K562 (cell line): ENCODE measurements around the gene MED14. TPM values are rescaled to one million over a fixed set of nuclear protein-coding genes. Genes with fewer than 3 reads are reported as not detected.

Source experiments
- CBX1 ChIP-seq: sonication (generic); IDR thresholded peaks from 2 replicates; pipeline ENCODE4 v1.6.1; 2016; ENCODE audit warnings: antibody characterized with exemption, low read depth, mild to moderate bottlenecking
- CBX3 ChIP-seq, 2 experiments: IDR thresholded peaks; 1 replicate in 1 of 2; 2 replicates in 1 of 2; pipeline ENCODE4 v1.6.1; 2012; ENCODE audit warnings: inconsistent platforms in 2 of 2, low read length in 2 of 2, borderline replicate concordance in 1 of 2, control low read depth in 1 of 2
- CTBP1 ChIP-seq: fragments of 450-650 bp; IDR thresholded peaks from 2 replicates; pipeline ENCODE4 v1.6.1; 2016; ENCODE audit warnings: borderline replicate concordance
- CXXC5 ChIP-seq: fragments of 250-450 bp; sonication (Bioruptor Pico); IDR thresholded peaks from 2 replicates; pipeline ENCODE4 v1.8.0; 2022; ENCODE audit warnings: inconsistent platforms, mild to moderate bottlenecking, moderate library complexity
- ETV1 ChIP-seq: fragments of 450-650 bp; conservative IDR thresholded peaks from 2 replicates; pipeline ENCODE4 v1.6.1; 2016; ENCODE audit warnings: missing genetic modification characterization, control low read depth, low read depth, missing compliant biosample characterization
- HNRNPK ChIP-seq: fragments of 200-400 bp; formaldehyde crosslinking; IDR thresholded peaks from one replicate; pipeline ENCODE4 v1.6.1; 2018; ENCODE audit warnings: mild to moderate bottlenecking, low read depth, low read length; ENCODE audit not compliant: poor library complexity, severe bottlenecking
- KLF16 ChIP-seq: IDR thresholded peaks from 2 replicates; pipeline ENCODE4 v1.6.1; 2016; ENCODE audit warnings: antibody characterized with exemption
- MAFF ChIP-seq: IDR thresholded peaks from 2 replicates; pipeline ENCODE4 v1.6.1; 2012; ENCODE audit warnings: low read length, improper control_type of control experiment
- MEIS2 ChIP-seq: fragments of 450-650 bp; IDR thresholded peaks from 2 replicates; pipeline ENCODE4 v1.6.1; 2014; ENCODE audit warnings: mild to moderate bottlenecking; ENCODE audit not compliant: partially characterized antibody
- NCOA6 ChIP-seq: fragments of 450-650 bp; IDR thresholded peaks from 2 replicates; pipeline ENCODE4 v1.6.1; 2017; ENCODE audit warnings: mild to moderate bottlenecking
- NR2C2 ChIP-seq, 2 experiments: fragments of 200-800 bp in 1 of 2; sonication (Bioruptor generic) in 1 of 2; sonication (generic) in 1 of 2; formaldehyde crosslinking in 1 of 2; IDR thresholded peaks; 2 replicates each; pipeline versions ENCODE4 v1.6.1 to v1.8.0; 2016 to 2022; ENCODE audit warnings: mild to moderate bottlenecking in 1 of 2, missing compliant biosample characterization in 1 of 2, missing genetic modification characterization in 1 of 2, missing genetic modification reagents in 1 of 2
- NUFIP1 ChIP-seq: fragments of 450-650 bp; IDR thresholded peaks from 2 replicates; pipeline ENCODE4 v1.6.1; 2018; ENCODE audit not compliant: partially characterized antibody
- PHTF2 ChIP-seq: fragments of 250-450 bp; sonication (Bioruptor Pico); IDR thresholded peaks from 2 replicates; pipeline ENCODE4 v1.5.0; 2021; ENCODE audit warnings: mild to moderate bottlenecking
- POLR2G ChIP-seq: fragments of 200-400 bp; formaldehyde crosslinking; IDR thresholded peaks from 2 replicates; pipeline ENCODE4 v1.6.1; 2017; ENCODE audit warnings: low read depth, mild to moderate bottlenecking, antibody characterized with exemption, low read length, moderate library complexity
- SIN3B ChIP-seq: fragments of 450-650 bp; IDR thresholded peaks from 2 replicates; pipeline ENCODE4 v1.6.1; 2017; ENCODE audit warnings: low read depth, mild to moderate bottlenecking, moderate library complexity
- SMAD4 ChIP-seq: fragments of 250-450 bp; sonication (Bioruptor Pico); conservative IDR thresholded peaks from 2 replicates; pipeline ENCODE4 v1.8.0; 2021; ENCODE audit warnings: inconsistent platforms, mild to moderate bottlenecking, moderate library complexity
- SMC3 ChIP-seq: conservative IDR thresholded peaks from 2 replicates; pipeline ENCODE4 v1.6.1; 2011; ENCODE audit warnings: low read depth, low read length, improper control_type of control experiment; ENCODE audit not compliant: insufficient read depth
- SOX6 ChIP-seq: fragments of 450-650 bp; IDR thresholded peaks from 2 replicates; pipeline ENCODE4 v1.6.1; 2014; ENCODE audit warnings: mild to moderate bottlenecking
- SUPT5H ChIP-seq: fragments of 450-650 bp; IDR thresholded peaks from 2 replicates; pipeline ENCODE4 v1.6.1; 2016
- TAF1 ChIP-seq: IDR thresholded peaks from 2 replicates; pipeline ENCODE4 v1.6.1; 2011; ENCODE audit warnings: mild to moderate bottlenecking, low read length, moderate library complexity; ENCODE audit not compliant: insufficient read depth, control insufficient read depth, severe bottlenecking; ENCODE audit errors: extremely low read depth
- TBL1XR1 ChIP-seq, 2 experiments: IDR thresholded peaks; 2 replicates each; pipeline ENCODE4 v1.6.1; 2012; ENCODE audit warnings: improper control_type of control experiment in 2 of 2, low read length in 2 of 2, mild to moderate bottlenecking in 1 of 2
- ZBTB7A ChIP-seq: IDR thresholded peaks from 2 replicates; pipeline ENCODE4 v1.6.1; 2011; ENCODE audit warnings: low read depth, mild to moderate bottlenecking, low read length, moderate library complexity, borderline replicate concordance; ENCODE audit not compliant: control insufficient read depth
- ZFP91 ChIP-seq: sonication (generic); formaldehyde crosslinking; IDR thresholded peaks from 2 replicates; pipeline ENCODE4 v1.8.0; 2022; ENCODE audit warnings: mild to moderate bottlenecking, missing genetic modification reagents
- ZFX ChIP-seq: sonication (generic); formaldehyde crosslinking; IDR thresholded peaks from 2 replicates; pipeline ENCODE4 v1.8.0; 2022; ENCODE audit warnings: mild to moderate bottlenecking, missing genetic modification reagents, moderate library complexity
- ZNF717 ChIP-seq: fragments of 250-450 bp; sonication (Bioruptor Pico); IDR thresholded peaks from 2 replicates; pipeline ENCODE4 v1.5.0; 2021
- polyA plus RNA-seq, 8 experiments: library from polyadenylated mRNA; depleted of rRNA in 4 of 8; stranded (reverse) in 5 of 8; unstranded in 3 of 8; fragments of >200 nt; fragmentation: Nextera tagmentation in 2 of 8; fragmentation: Illumina TruSeq in 1 of 8; extraction: Ambion mirVana in 2 of 8; extraction: Trizol in 1 of 8; gene quantifications; 2 replicates each; pipeline versions ENCODE4 v1.2.1 to v1.2.3, GENCODE V29; 2011 to 2014; ENCODE audit warnings: inconsistent platforms in 1 of 8, missing spikeins in 1 of 8
- total RNA-seq, 7 experiments: library from RNA; depleted of rRNA in 6 of 7; stranded (reverse); fragments of >200 nt in 6 of 7; fragmentation: Illumina TruSeq in 2 of 7; extraction: Trizol in 2 of 7; gene quantifications; 2 replicates each; pipeline versions ENCODE4 v1.2.1 to v1.2.3, GENCODE V29; 2011 to 2021; ENCODE audit warnings: low replicate concordance in 1 of 7
- TF ChIP-seq, protein P1 (sequence below): sonication (generic); formaldehyde crosslinking; IDR thresholded peaks from 2 replicates; pipeline ENCODE4 v1.8.0; 2022; ENCODE audit warnings: mild to moderate bottlenecking, low read depth, missing genetic modification reagents

The MED14 gene
- total and polyA plus RNA-seq, 9 of the 15 experiments (the other 6 are each of a cell fraction or from before 2014, with no cell fraction given): 9.2 to 35.3 (median 18.7) TPM

- TF ChIP-seq ETV1 (tag) (peak; percentile 76), CTBP1 (peak; percentile 84), NUFIP1 (no peak), POLR2G (peak; percentile 86), ZNF717 (no peak), TBL1XR1 (IDR thresholded peaks at IDR 0.05; ENCODE audit: low read length in 2 of 2) (peak; percentile 44 to 60; a peak in 3 of 4 replicates), SOX6 (0 out of 2 replicates have a peak, but pooled peaks have one; percentile 32), ZBTB7A (peak; percentile 68), SIN3B (no peak), CXXC5 (CRISPR knock-in tag) (peak; percentile 88), SMAD4 (peak; percentile 77; the same call in 1 of the 2 replicates), ZFP91 (CRISPR knock-in tag) (no peak), SMC3 (0 out of 2 replicates have a peak, but pooled peaks have one; percentile 9), CBX1 (0 out of 2 replicates have a peak, but pooled peaks have one; percentile 39), NCOA6 (no peak), CBX3 (IDR thresholded peaks at IDR 0.05; ENCODE audit: borderline replicate concordance in 1 of 2, low read length in 2 of 2) (peak in 1 of 2 experiments; percentile 69; a peak in 1 of 3 replicates), MAFF (no peak), NR2C2 (CRISPR knock-in tag; IDR thresholded peaks at IDR 0.05) (0 out of 2 replicates have a peak, but pooled peaks have one; percentile 46), NR2C2 (tag; IDR thresholded peaks at IDR 0.05) (peak; percentile 23; the same call in 1 of the 2 replicates), KLF16 (peak; percentile 62; the same call in 1 of the 2 replicates), MEIS2 (peak; percentile 40), TAF1 (peak; percentile 72), HNRNPK (peak; percentile 23), SUPT5H (peak; percentile 63), PHTF2 (CRISPR knock-in tag) (no peak), ZFX (peak; percentile 65)
- TF ChIP-seq, protein P1, sequence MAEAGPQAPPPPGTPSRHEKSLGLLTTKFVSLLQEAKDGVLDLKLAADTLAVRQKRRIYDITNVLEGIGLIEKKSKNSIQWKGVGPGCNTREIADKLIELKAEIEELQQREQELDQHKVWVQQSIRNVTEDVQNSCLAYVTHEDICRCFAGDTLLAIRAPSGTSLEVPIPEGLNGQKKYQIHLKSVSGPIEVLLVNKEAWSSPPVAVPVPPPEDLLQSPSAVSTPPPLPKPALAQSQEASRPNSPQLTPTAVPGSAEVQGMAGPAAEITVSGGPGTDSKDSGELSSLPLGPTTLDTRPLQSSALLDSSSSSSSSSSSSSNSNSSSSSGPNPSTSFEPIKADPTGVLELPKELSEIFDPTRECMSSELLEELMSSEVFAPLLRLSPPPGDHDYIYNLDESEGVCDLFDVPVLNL (CRISPR knock-in tag): 0 out of 2 replicates have a peak, but pooled peaks have one; percentile 23
These were observed at the start of gene MED14 (continued) for GRCh38 chrX:40735325-40736169.
